Measurements from ENCODE around the gene PSME1.

The PSME1 gene

GRCh38 chr14:24186831-24187538 is 51.0 kb downstream of the PSME1 start:
- H3K4me3 ChIP-seq (ENCODE audit: low read length): peak overlapping the region; percentile 85
- no peak overlapping the region for H3K27ac ChIP-seq (ENCODE audit: low read depth, low read length)
- peaks cover 27% of the 10 kb centered on the region for H3K36me3 ChIP-seq (ENCODE audit: control insufficient read depth, insufficient read depth, low read length)

GRCh38 chr14:24187539-24187915 is 51.5 kb downstream of the PSME1 start:
- Histone ChIP-seq H3K4me3 (ENCODE audit: low read length) (peak overlapping the region; percentile 85), H3K27me3 (ENCODE audit: control insufficient read depth, insufficient read depth, low read length) (no peaks in the 10 kb centered on the region), H3K27ac (ENCODE audit: low read depth, low read length) (no peak overlapping the region), H3K9ac (ENCODE audit: low read length) (peak overlapping the region; percentile 58), H3K36me3 (ENCODE audit: control insufficient read depth, insufficient read depth, low read length) (peaks cover 30% of the 10 kb centered on the region), H3K4me1 (ENCODE audit: control insufficient read depth, insufficient read depth, low read length) (peaks cover 6% of the 10 kb centered on the region)

More at GRCh38 chr14:24186831-24187538, 51.0 kb downstream of the PSME1 start:
- H3K27me3 ChIP-seq (ENCODE audit: control insufficient read depth, insufficient read depth, low read length): no peaks in the 10 kb centered on the region
- H3K4me1 ChIP-seq (ENCODE audit: control insufficient read depth, insufficient read depth, low read length): peaks cover 6% of the 10 kb centered on the region
- no peak overlapping the region for H3K9ac ChIP-seq (ENCODE audit: low read length)

All from rectal smooth muscle tissue (tissue), 1 donor.